ENCODE data around the gene VPS36. TPM values are rescaled to one million over a fixed set of nuclear protein-coding genes. Genes with fewer than 3 reads are reported as not detected.

Gene VPS36
- total and polyA plus RNA-seq, 2 of the 13 experiments (the other 11 are each of a cell fraction or from before 2014, with no cell fraction given) = 17.2 to 22.4 TPM

DNA sequence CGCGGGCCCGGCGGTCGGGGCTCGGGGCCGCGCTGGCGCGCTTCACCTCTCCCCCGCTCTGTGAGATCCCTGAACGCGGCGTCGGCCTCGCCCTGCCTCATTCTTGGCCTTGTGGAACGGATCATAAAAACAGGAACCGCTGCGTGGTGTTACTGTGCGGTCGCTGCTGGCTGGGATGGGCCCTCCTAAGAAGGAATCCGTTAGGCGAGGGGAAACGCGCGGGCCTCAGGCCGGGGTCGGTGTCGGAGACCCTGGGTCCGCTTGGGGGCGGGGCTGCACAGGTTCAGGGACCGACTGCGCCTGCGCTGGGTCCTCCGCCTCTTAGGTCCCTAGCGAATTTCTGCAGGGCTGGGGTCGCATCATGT lies 5.2 kb upstream of the VPS36 start (continued):
- TF ChIP-seq, protein P1, sequence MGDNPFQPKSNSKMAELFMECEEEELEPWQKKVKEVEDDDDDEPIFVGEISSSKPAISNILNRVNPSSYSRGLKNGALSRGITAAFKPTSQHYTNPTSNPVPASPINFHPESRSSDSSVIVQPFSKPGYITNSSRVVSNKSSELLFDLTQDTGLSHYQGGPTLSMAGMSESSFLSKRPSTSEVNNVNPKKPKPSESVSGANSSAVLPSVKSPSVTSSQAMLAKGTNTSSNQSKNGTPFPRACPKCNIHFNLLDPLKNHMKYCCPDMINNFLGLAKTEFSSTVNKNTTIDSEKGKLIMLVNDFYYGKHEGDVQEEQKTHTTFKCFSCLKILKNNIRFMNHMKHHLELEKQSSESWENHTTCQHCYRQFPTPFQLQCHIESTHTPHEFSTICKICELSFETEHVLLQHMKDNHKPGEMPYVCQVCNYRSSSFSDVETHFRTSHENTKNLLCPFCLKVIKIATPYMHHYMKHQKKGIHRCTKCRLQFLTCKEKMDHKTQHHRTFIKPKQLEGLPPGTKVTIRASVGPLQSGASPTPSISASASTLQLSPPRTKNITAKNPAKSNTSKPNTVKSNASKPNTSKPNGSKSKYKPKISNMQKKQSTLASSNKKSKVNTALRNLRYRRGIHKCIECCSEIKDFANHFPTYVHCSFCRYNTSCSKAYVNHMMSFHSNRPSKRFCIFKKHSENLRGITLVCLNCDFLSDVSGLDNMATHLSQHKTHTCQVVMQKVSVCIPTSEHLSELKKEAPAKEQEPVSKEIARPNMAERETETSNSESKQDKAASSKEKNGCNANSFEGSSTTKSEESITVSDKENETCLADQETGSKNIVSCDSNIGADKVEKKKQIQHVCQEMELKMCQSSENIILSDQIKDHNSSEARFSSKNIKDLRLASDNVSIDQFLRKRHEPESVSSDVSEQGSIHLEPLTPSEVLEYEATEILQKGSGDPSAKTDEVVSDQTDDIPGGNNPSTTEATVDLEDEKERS (CRISPR knock-in tag; IDR thresholded peaks at IDR 0.05) = no peak
- TF ChIP-seq, protein P2, sequence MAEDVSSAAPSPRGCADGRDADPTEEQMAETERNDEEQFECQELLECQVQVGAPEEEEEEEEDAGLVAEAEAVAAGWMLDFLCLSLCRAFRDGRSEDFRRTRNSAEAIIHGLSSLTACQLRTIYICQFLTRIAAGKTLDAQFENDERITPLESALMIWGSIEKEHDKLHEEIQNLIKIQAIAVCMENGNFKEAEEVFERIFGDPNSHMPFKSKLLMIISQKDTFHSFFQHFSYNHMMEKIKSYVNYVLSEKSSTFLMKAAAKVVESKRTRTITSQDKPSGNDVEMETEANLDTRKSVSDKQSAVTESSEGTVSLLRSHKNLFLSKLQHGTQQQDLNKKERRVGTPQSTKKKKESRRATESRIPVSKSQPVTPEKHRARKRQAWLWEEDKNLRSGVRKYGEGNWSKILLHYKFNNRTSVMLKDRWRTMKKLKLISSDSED (CRISPR knock-in tag; IDR thresholded peaks at IDR 0.05) = 0 out of 2 replicates have a peak, but pooled peaks have one; percentile 81
- no peak for TF ChIP-seq JUNB (CRISPR knock-in tag; IDR thresholded peaks at IDR 0.05; ENCODE audit: borderline replicate concordance)
- 0 out of 2 replicates have a peak, but pooled peaks have one; percentile 26 for TF ChIP-seq ZNF790 (CRISPR knock-in tag; IDR thresholded peaks at IDR 0.05; ENCODE audit: borderline replicate concordance)
- TF ChIP-seq ZNF775 (CRISPR knock-in tag; IDR thresholded peaks at IDR 0.05; ENCODE audit: borderline replicate concordance) = no peak
- TF ChIP-seq ZNF629 (CRISPR knock-in tag; conservative IDR thresholded peaks at IDR 0.05) = no peak
- peak; percentile 83; the same call in 1 of the 2 replicates for TF ChIP-seq ZNF563 (CRISPR knock-in tag; IDR thresholded peaks at IDR 0.05)
- TF ChIP-seq CENPX (CRISPR knock-in tag; IDR thresholded peaks at IDR 0.05) = no peak
- TF ChIP-seq CTCF (CRISPR knock-in tag; IDR thresholded peaks at IDR 0.05) = no peak
- TF ChIP-seq SNAPC2 (CRISPR knock-in tag; IDR thresholded peaks at IDR 0.05) = no peak
- no peak for TF ChIP-seq MXI1 (IDR thresholded peaks at IDR 0.05; ENCODE audit: borderline replicate concordance, low read depth, low read length)
- no peak for TF ChIP-seq STAG1 (CRISPR knock-in tag; IDR thresholded peaks at IDR 0.05)
- no peak for TF ChIP-seq GPN1 (CRISPR knock-in tag; IDR thresholded peaks at IDR 0.05; ENCODE audit: borderline replicate concordance)
- TF ChIP-seq ZNF564 (CRISPR knock-in tag; IDR thresholded peaks at IDR 0.05) = 0 out of 2 replicates have a peak, but pooled peaks have one; percentile 36
- no peak for TF ChIP-seq ZBTB44 (CRISPR knock-in tag; IDR thresholded peaks at IDR 0.05)
- TF ChIP-seq SNRNP70 (IDR thresholded peaks at IDR 0.05; ENCODE audit: low read depth, low read length) = no peak
- TF ChIP-seq EP300 (IDR thresholded peaks at IDR 0.05; ENCODE audit: low read depth in 2 of 2, low read length in 2 of 2) = no peak
- no peak for TF ChIP-seq EP300 (CRISPR knock-in tag; IDR thresholded peaks at IDR 0.05; ENCODE audit: borderline replicate concordance)

Measured in HepG2 (cell line).